PC-3 (cell line): ENCODE measurements around the gene USP34.
"Not testable (repeated sequence)": the region's sequence is repeated elsewhere in the genome, so short reads cannot be mapped to it uniquely, and the experiment has no call there.

Experiments used
- CTCF ChIP-seq: fragments of 300-600 bp; sonication (generic); conservative IDR thresholded peaks from 2 replicates; pipeline ENCODE4 v1.5.1; 2017; ENCODE audit warnings: antibody characterized with exemption, low read depth, mild to moderate bottlenecking, low read length
- EZH2 ChIP-seq: fragments of 300-600 bp; sonication (generic); IDR thresholded peaks from one replicate; pipeline ENCODE4 v1.6.1; 2017; ENCODE audit warnings: antibody characterized with exemption, mild to moderate bottlenecking, low read length; ENCODE audit not compliant: unreplicated experiment
- EZH2phosphoT487 ChIP-seq: fragments of 300-600 bp; sonication (generic); IDR thresholded peaks from 2 replicates; pipeline ENCODE4 v1.6.1; 2018; ENCODE audit warnings: mild to moderate bottlenecking, antibody characterized with exemption, low read length, borderline replicate concordance

DNA sequence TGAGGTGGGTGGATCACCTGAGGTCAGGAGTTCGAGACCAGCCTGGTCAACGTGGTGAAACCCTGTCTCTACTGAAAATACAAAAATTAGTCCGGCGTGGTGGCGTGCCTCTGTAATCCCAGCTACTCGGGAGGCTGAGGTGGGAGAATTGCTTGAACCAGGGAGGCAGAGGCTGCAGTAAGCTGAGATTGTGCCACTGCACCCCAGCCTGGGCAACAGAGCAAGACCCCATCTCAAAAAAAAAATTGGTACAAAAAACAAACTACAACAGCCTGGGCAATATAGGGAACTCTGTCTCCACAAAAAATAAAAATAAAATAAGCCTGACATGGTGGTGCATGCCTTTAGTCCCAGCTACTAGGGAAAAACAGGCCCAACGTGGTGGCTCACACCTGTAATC is 305.8 kb downstream of the USP34 start:
- not testable (repeated sequence) for TF ChIP-seq CTCF, EZH2phosphoT487, EZH2
